Activated naive CD8-positive, alpha-beta T cell treated with anti-CD3 and anti-CD28 coated beads for 36 hours (primary cell): Measurements from ENCODE around the gene MAPK10. TPM values are rescaled to one million over a fixed set of nuclear protein-coding genes. Genes with fewer than 3 reads are reported as not detected.

Experiments
- DNase-seq: peaks from one replicate; pipeline ENCODE4 v3.0.0; 2021
- H3K27ac Mint-ChIP-seq: one replicate; pipeline ENCODE4 v1.8.0; 2022; ENCODE audit warnings: mild to moderate bottlenecking, moderate library complexity, mixed read lengths
- H3K27me3 Mint-ChIP-seq: one replicate; pipeline ENCODE4 v1.8.0; 2022; ENCODE audit warnings: mild to moderate bottlenecking, mixed read lengths
- H3K36me3 Mint-ChIP-seq: one replicate; pipeline ENCODE4 v1.8.0; 2021; ENCODE audit warnings: mild to moderate bottlenecking, mixed read lengths
- H3K4me1 Mint-ChIP-seq: one replicate; pipeline ENCODE4 v1.8.0; 2021; ENCODE audit warnings: mixed read lengths
- H3K4me3 Mint-ChIP-seq: one replicate; pipeline ENCODE4 v1.8.0; 2022; ENCODE audit warnings: mild to moderate bottlenecking, moderate library complexity, mixed read lengths
- H3K9me3 Mint-ChIP-seq: one replicate; pipeline ENCODE4 v1.8.0; 2022; ENCODE audit warnings: mixed read lengths
- total RNA-seq, 2 experiments: library from RNA; stranded (reverse); gene quantifications; one replicate each; pipeline ENCODE4 v1.2.3, GENCODE V29; 2021

Gene MAPK10
- total RNA-seq, 2 experiments from 2014 or later: 0.29 TPM; not detected in 1

GRCh38 chr4:86152454-86152853, 207.4 kb downstream of the MAPK10 start:
- Mint-ChIP-seq H3K4me3 (no peak overlapping the region), H3K4me1 (no peaks in the 10 kb centered on the region), H3K36me3 (no peaks in the 10 kb centered on the region), H3K27ac (no peak overlapping the region), H3K27me3 (no peaks in the 10 kb centered on the region), H3K9me3 (no peaks in the 10 kb centered on the region)
- no peak for DNase-seq

- no peaks in the 10 kb centered on the region for H3K4me1 Mint-ChIP-seq
- no peak overlapping the region for H3K4me3 Mint-ChIP-seq
- H3K9me3 Mint-ChIP-seq: no peaks in the 10 kb centered on the region
- H3K27me3 Mint-ChIP-seq: no peaks in the 10 kb centered on the region
- H3K36me3 Mint-ChIP-seq: no peaks in the 10 kb centered on the region
- no peak overlapping the region for H3K27ac Mint-ChIP-seq
- no peak for DNase-seq
Measured at GRCh38 chr4:86151196-86151595, 208.7 kb downstream of the MAPK10 start.

GRCh38 chr4:86141161-86141560, 218.7 kb downstream of the MAPK10 start:
- no peaks in the 10 kb centered on the region for H3K4me1 Mint-ChIP-seq
- no peak overlapping the region for H3K4me3 Mint-ChIP-seq
- H3K9me3 Mint-ChIP-seq: peaks cover 2% of the 10 kb centered on the region
- DNase-seq: no peak
- no peak overlapping the region for H3K27ac Mint-ChIP-seq
- H3K36me3 Mint-ChIP-seq: no peaks in the 10 kb centered on the region
- H3K27me3 Mint-ChIP-seq: no peaks in the 10 kb centered on the region

GRCh38 chr4:86132468-86132867, 227.4 kb downstream of the MAPK10 start:
- H3K27ac Mint-ChIP-seq: no peak overlapping the region
- no peaks in the 10 kb centered on the region for H3K27me3 Mint-ChIP-seq
- no peak overlapping the region for H3K4me3 Mint-ChIP-seq
- no peaks in the 10 kb centered on the region for H3K4me1 Mint-ChIP-seq
- no peaks in the 10 kb centered on the region for H3K36me3 Mint-ChIP-seq
- peaks cover 2% of the 10 kb centered on the region for H3K9me3 Mint-ChIP-seq
- DNase-seq: no peak

- no peaks in the 10 kb centered on the region for H3K4me1 Mint-ChIP-seq
- H3K4me3 Mint-ChIP-seq: no peak overlapping the region
- DNase-seq: no peak
Measured at GRCh38 chr4:86131456-86131855, 228.4 kb downstream of the MAPK10 start.

GRCh38 chr4:86130160-86130933, 229.5 kb downstream of the MAPK10 start:
- DNase-seq: no peak
- no peaks in the 10 kb centered on the region for H3K4me1 Mint-ChIP-seq
- no peaks in the 10 kb centered on the region for H3K36me3 Mint-ChIP-seq
- H3K27me3 Mint-ChIP-seq: no peaks in the 10 kb centered on the region
- H3K27ac Mint-ChIP-seq: no peak overlapping the region
- no peak overlapping the region for H3K4me3 Mint-ChIP-seq
- no peaks in the 10 kb centered on the region for H3K9me3 Mint-ChIP-seq

More at GRCh38 chr4:86131456-86131855, 228.4 kb downstream of the MAPK10 start:
- Mint-ChIP-seq H3K27ac (no peak overlapping the region), H3K36me3 (no peaks in the 10 kb centered on the region), H3K9me3 (no peaks in the 10 kb centered on the region), H3K27me3 (no peaks in the 10 kb centered on the region)

- Mint-ChIP-seq H3K27ac (no peak overlapping the region), H3K4me3 (no peak overlapping the region), H3K4me1 (no peaks in the 10 kb centered on the region), H3K9me3 (no peaks in the 10 kb centered on the region), H3K36me3 (no peaks in the 10 kb centered on the region), H3K27me3 (no peaks in the 10 kb centered on the region)
- no peak for DNase-seq
Measured at GRCh38 chr4:86129546-86129945, 230.3 kb downstream of the MAPK10 start.

- Mint-ChIP-seq H3K9me3 (no peaks in the 10 kb centered on the region), H3K27me3 (no peaks in the 10 kb centered on the region), H3K4me1 (no peaks in the 10 kb centered on the region), H3K4me3 (no peak overlapping the region), H3K27ac (no peak overlapping the region), H3K36me3 (no peaks in the 10 kb centered on the region)
- no peak for DNase-seq
Measured at GRCh38 chr4:86122404-86122803, 237.4 kb downstream of the MAPK10 start.

GRCh38 chr4:86118711-86119110, 241.1 kb downstream of the MAPK10 start:
- Mint-ChIP-seq H3K4me3 (no peak overlapping the region), H3K27me3 (no peaks in the 10 kb centered on the region), H3K4me1 (no peaks in the 10 kb centered on the region), H3K36me3 (no peaks in the 10 kb centered on the region), H3K9me3 (no peaks in the 10 kb centered on the region), H3K27ac (no peak overlapping the region)
- no peak for DNase-seq

- Mint-ChIP-seq H3K27ac (no peak overlapping the region), H3K4me3 (no peak overlapping the region), H3K27me3 (no peaks in the 10 kb centered on the region), H3K36me3 (no peaks in the 10 kb centered on the region), H3K9me3 (no peaks in the 10 kb centered on the region), H3K4me1 (no peaks in the 10 kb centered on the region)
- no peak for DNase-seq
Measured at GRCh38 chr4:86117705-86118302, 242.0 kb downstream of the MAPK10 start.

GRCh38 chr4:86114563-86114962, 245.3 kb downstream of the MAPK10 start:
- no peaks in the 10 kb centered on the region for H3K27me3 Mint-ChIP-seq
- no peak overlapping the region for H3K4me3 Mint-ChIP-seq
- H3K36me3 Mint-ChIP-seq: no peaks in the 10 kb centered on the region
- no peak for DNase-seq
- no peak overlapping the region for H3K27ac Mint-ChIP-seq
- H3K9me3 Mint-ChIP-seq: peaks cover 13% of the 10 kb centered on the region
- H3K4me1 Mint-ChIP-seq: no peaks in the 10 kb centered on the region

GRCh38 chr4:86108834-86109233, 251.0 kb downstream of the MAPK10 start:
- Mint-ChIP-seq H3K4me1 (no peaks in the 10 kb centered on the region), H3K9me3 (peaks cover 13% of the 10 kb centered on the region), H3K36me3 (no peaks in the 10 kb centered on the region), H3K27ac (no peak overlapping the region), H3K4me3 (no peak overlapping the region), H3K27me3 (no peaks in the 10 kb centered on the region)
- no peak for DNase-seq

GRCh38 chr4:86108137-86108536, 251.7 kb downstream of the MAPK10 start:
- no peak overlapping the region for H3K27ac Mint-ChIP-seq

GRCh38 chr4:86107112-86107511, 252.7 kb downstream of the MAPK10 start:
- no peak for DNase-seq
- Mint-ChIP-seq H3K27ac (no peak overlapping the region), H3K36me3 (no peaks in the 10 kb centered on the region), H3K9me3 (peaks cover 10% of the 10 kb centered on the region), H3K4me1 (no peaks in the 10 kb centered on the region), H3K4me3 (no peak overlapping the region), H3K27me3 (no peaks in the 10 kb centered on the region)

More at GRCh38 chr4:86108137-86108536, 251.7 kb downstream of the MAPK10 start:
- Mint-ChIP-seq H3K4me3 (no peak overlapping the region), H3K4me1 (no peaks in the 10 kb centered on the region), H3K9me3 (peaks cover 13% of the 10 kb centered on the region), H3K36me3 (no peaks in the 10 kb centered on the region), H3K27me3 (no peaks in the 10 kb centered on the region)
- DNase-seq: no peak

GRCh38 chr4:86106475-86106874, 253.4 kb downstream of the MAPK10 start:
- H3K4me3 Mint-ChIP-seq: no peak overlapping the region
- H3K9me3 Mint-ChIP-seq: peaks cover 9% of the 10 kb centered on the region
- no peaks in the 10 kb centered on the region for H3K36me3 Mint-ChIP-seq
- DNase-seq: no peak
- no peaks in the 10 kb centered on the region for H3K4me1 Mint-ChIP-seq
- no peaks in the 10 kb centered on the region for H3K27me3 Mint-ChIP-seq
- no peak overlapping the region for H3K27ac Mint-ChIP-seq

- Mint-ChIP-seq H3K4me1 (no peaks in the 10 kb centered on the region), H3K9me3 (no peaks in the 10 kb centered on the region), H3K36me3 (no peaks in the 10 kb centered on the region), H3K27ac (no peak overlapping the region), H3K4me3 (no peak overlapping the region), H3K27me3 (no peaks in the 10 kb centered on the region)
- DNase-seq: no peak
Measured at GRCh38 chr4:86101841-86102240, 258.0 kb downstream of the MAPK10 start.
